PC-9 (cell line): ENCODE results near the gene SMIM21. TPM values are rescaled to one million over a fixed set of nuclear protein-coding genes. Genes with fewer than 3 reads are reported as not detected.

ENCODE experiments used
- BruUV-seq: library from RNA; stranded (reverse); fragments of 400-500 nt; replicated peaks from 2 replicates; lab custom pipeline; 2021; lab: Mats Ljungman, UMichigan
- CTCF ChIA-PET: fragments of 300-600 bp; sonication (Branson Sonifier 250); formaldehyde crosslinking; loops from one replicate; lab custom pipeline; 2022; ENCODE audit warnings: antibody characterized with exemption; lab: Charles Lee
- POLR2A ChIA-PET: fragments of 300-600 bp; sonication (Branson Sonifier 250); formaldehyde crosslinking; loops from one replicate; lab custom pipeline; 2022; ENCODE audit warnings: antibody characterized with exemption; ENCODE audit not compliant: unreplicated experiment; lab: Charles Lee
- DNase-seq, 2 experiments: peaks; one replicate each; pipeline versions ENCODE4 v3.0.0 to v3.0.0-alpha.2; 2015 to 2022; ENCODE audit warnings: mixed read lengths in 1 of 2
- H2AFZ ChIP-seq: fragments of 200-600 bp; sonication (generic); 2 replicates; pipeline ENCODE4 v1.8.1; 2017; ENCODE audit warnings: antibody characterized with exemption
- H3F3A ChIP-seq: fragments of 200-600 bp; sonication (generic); 2 replicates; pipeline ENCODE4 v1.8.1; 2017; ENCODE audit warnings: antibody characterized with exemption, mild to moderate bottlenecking, low read depth; ENCODE audit not compliant: insufficient read depth
- H3K27ac ChIP-seq: fragments of 200-600 bp; sonication (generic); 2 replicates; pipeline ENCODE4 v1.6.1; 2016; ENCODE audit warnings: mixed run types
- H3K27me3 ChIP-seq: fragments of 200-600 bp; sonication (generic); 2 replicates; pipeline ENCODE4 v1.6.1; 2016; ENCODE audit warnings: low read depth, mixed run types; ENCODE audit not compliant: insufficient read depth
- H3K36me3 ChIP-seq: fragments of 200-600 bp; sonication (generic); 2 replicates; pipeline ENCODE4 v1.6.1; 2016; ENCODE audit warnings: low read depth, mixed run types
- H3K4me1 ChIP-seq: fragments of 200-600 bp; sonication (generic); replicated peaks from 2 replicates; pipeline ENCODE4 v1.6.1; 2016; ENCODE audit warnings: mixed run types; ENCODE audit not compliant: insufficient read depth
- H3K4me2 ChIP-seq: fragments of 200-600 bp; sonication (generic); 2 replicates; pipeline ENCODE4 v1.6.1; 2017; ENCODE audit warnings: mixed run types
- H3K4me3 ChIP-seq: fragments of 200-600 bp; sonication (generic); 2 replicates; pipeline ENCODE4 v1.6.1; 2016; ENCODE audit warnings: mixed run types
- H3K79me2 ChIP-seq: fragments of 200-600 bp; sonication (generic); 2 replicates; pipeline ENCODE4 v1.6.1; 2017; ENCODE audit warnings: low read depth, mixed run types
- H3K9me2 ChIP-seq: fragments of 200-600 bp; sonication (generic); 2 replicates; pipeline ENCODE4 v1.8.1; 2017; ENCODE audit warnings: mild to moderate bottlenecking; ENCODE audit not compliant: insufficient read depth
- H3K9me3 ChIP-seq: fragments of 200-600 bp; sonication (generic); 2 replicates; pipeline ENCODE4 v1.8.1; 2016; ENCODE audit warnings: low read depth; ENCODE audit not compliant: insufficient read depth
- H4K20me1 ChIP-seq: fragments of 200-600 bp; sonication (generic); 2 replicates; pipeline ENCODE4 v1.8.1; 2017; ENCODE audit not compliant: insufficient read depth
- EZH2 ChIP-seq: fragments of 200-600 bp; sonication (generic); IDR thresholded peaks from 2 replicates; pipeline ENCODE4 v1.8.0; 2017; ENCODE audit warnings: antibody characterized with exemption, low read depth
- intact Hi-C: fragments of 100-400 bp; cut with micrococcal nuclease; formaldehyde crosslinking; loops from one replicate; pipeline ENCODE4 v1.10.0; 2022; ENCODE audit not compliant: unreplicated experiment
- total RNA-seq: library from RNA; stranded (reverse); gene quantifications from 2 replicates; pipeline ENCODE4 v1.2.3, GENCODE V29; 2021
- TF ChIP-seq, protein P1 (sequence below): fragments of 200-600 bp; sonication (generic); conservative IDR thresholded peaks from 2 replicates; pipeline ENCODE4 v1.6.1; 2017; ENCODE audit warnings: mixed run types, antibody characterized with exemption, mild to moderate bottlenecking, moderate library complexity

The SMIM21 gene
- total RNA-seq, 1 experiment from 2014 or later = not detected

GRCh38 chr18:75407468-75408437 is 19.8 kb downstream of the SMIM21 start:
- no peak overlapping the region for H3K27ac ChIP-seq
- no peak for DNase-seq
- BruUV-seq = no TSS peak
- H3K36me3 ChIP-seq = no peaks in the 10 kb centered on the region
- TF ChIP-seq, protein P1, sequence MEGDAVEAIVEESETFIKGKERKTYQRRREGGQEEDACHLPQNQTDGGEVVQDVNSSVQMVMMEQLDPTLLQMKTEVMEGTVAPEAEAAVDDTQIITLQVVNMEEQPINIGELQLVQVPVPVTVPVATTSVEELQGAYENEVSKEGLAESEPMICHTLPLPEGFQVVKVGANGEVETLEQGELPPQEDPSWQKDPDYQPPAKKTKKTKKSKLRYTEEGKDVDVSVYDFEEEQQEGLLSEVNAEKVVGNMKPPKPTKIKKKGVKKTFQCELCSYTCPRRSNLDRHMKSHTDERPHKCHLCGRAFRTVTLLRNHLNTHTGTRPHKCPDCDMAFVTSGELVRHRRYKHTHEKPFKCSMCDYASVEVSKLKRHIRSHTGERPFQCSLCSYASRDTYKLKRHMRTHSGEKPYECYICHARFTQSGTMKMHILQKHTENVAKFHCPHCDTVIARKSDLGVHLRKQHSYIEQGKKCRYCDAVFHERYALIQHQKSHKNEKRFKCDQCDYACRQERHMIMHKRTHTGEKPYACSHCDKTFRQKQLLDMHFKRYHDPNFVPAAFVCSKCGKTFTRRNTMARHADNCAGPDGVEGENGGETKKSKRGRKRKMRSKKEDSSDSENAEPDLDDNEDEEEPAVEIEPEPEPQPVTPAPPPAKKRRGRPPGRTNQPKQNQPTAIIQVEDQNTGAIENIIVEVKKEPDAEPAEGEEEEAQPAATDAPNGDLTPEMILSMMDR = no peak
- no peak for TF ChIP-seq EZH2
- H3K27me3 ChIP-seq = peaks cover 53% of the 10 kb centered on the region
- no peak overlapping the region for H3K4me3 ChIP-seq
- ChIA-PET CTCF (no interaction called here), POLR2A (no interaction called here)
- no peaks in the 10 kb centered on the region for H4K20me1 ChIP-seq
- H3K9me2 ChIP-seq = no peaks in the 10 kb centered on the region
- 0 out of 2 replicates have a peak, but pooled peaks cover 2% of the 10 kb centered on the region for H3K9me3 ChIP-seq
- no peak overlapping the region for H3K4me2 ChIP-seq
- intact Hi-C loops = no loop called here
- no peak overlapping the region for H2AFZ ChIP-seq
- H3K79me2 ChIP-seq = no peaks in the 10 kb centered on the region
- no peaks in the 10 kb centered on the region for H3K4me1 ChIP-seq
- no peaks in the 10 kb centered on the region for H3F3A ChIP-seq

DNA sequence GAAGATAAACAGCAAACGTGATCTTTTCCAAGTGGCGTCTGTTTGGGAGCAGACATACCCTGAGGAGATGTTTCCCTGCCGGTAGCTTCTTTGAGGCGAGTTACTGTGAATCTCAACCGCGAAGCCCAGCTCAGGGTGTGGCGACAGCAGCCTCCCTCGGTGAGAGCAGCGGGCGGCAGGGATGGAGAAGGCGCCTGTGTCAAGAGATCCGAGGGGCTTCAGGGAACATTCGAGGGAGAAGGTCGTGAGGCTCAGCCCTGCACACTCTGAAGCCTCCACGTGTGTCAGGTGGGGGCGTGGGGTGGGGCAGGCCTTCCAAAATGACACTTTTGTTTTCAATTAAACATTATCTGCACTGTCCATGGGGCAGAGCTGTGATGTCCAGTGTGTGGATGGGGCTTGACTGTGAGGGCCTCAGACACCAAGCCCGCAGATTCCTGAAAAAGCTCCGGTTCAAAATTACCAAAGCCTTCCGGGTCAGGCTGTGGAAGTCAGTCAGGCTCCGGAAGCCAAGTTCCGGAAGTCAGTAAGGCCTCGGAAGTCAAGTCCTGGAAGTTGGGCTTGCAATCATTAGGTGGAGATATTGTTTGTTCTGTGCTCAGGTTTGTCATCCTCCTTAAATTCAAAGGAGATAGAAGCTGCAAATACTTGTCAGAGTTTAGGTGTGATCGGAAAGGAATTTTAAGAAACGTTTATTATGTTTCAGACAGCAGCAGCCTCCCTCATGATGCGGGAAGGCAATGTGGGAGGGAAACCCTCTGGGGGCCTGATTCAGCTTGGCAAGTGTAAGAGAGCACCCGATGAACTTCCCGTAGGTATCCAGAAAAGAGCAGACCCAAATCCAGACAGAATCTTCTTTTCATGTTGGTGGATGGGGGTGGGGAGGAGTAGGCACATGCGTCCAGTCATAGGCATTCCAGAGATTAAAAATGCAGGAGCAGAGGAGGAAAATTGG is 20.7 kb downstream of the SMIM21 start:
- peaks cover 2% of the 10 kb centered on the region; the same call in 1 of the 2 replicates for H3K9me3 ChIP-seq
- H3K4me3 ChIP-seq = no peak overlapping the region
- H3K27ac ChIP-seq = no peak overlapping the region
- H3K27me3 ChIP-seq = peaks cover 49% of the 10 kb centered on the region
- H4K20me1 ChIP-seq = no peaks in the 10 kb centered on the region; the same call in 1 of the 2 replicates
- no peaks in the 10 kb centered on the region for H3K79me2 ChIP-seq
- TF ChIP-seq EZH2 = no peak
- TF ChIP-seq, protein P1 = no peak
- DNase-seq = no peak
- H3F3A ChIP-seq = no peaks in the 10 kb centered on the region
- H3K4me1 ChIP-seq = no peaks in the 10 kb centered on the region
- H2AFZ ChIP-seq = no peak overlapping the region
- no TSS peak for BruUV-seq
- ChIA-PET POLR2A (no interaction called here), CTCF (no interaction called here)
- intact Hi-C loops = no loop called here
- H3K4me2 ChIP-seq = no peak overlapping the region
- no peaks in the 10 kb centered on the region for H3K9me2 ChIP-seq
- H3K36me3 ChIP-seq = no peaks in the 10 kb centered on the region

- H3K27ac ChIP-seq = no peak overlapping the region
- H3K79me2 ChIP-seq = no peaks in the 10 kb centered on the region
- H3K36me3 ChIP-seq = no peaks in the 10 kb centered on the region
- no peak overlapping the region for H3K4me2 ChIP-seq
- no peak overlapping the region for H3K4me3 ChIP-seq
- H3K9me2 ChIP-seq = no peaks in the 10 kb centered on the region
- no peak for DNase-seq
- H3F3A ChIP-seq = no peaks in the 10 kb centered on the region
- no peak overlapping the region for H2AFZ ChIP-seq
- no TSS peak for BruUV-seq
- peaks cover 2% of the 10 kb centered on the region; the same call in 1 of the 2 replicates for H3K9me3 ChIP-seq
- H4K20me1 ChIP-seq = no peaks in the 10 kb centered on the region; the same call in 1 of the 2 replicates
- TF ChIP-seq, protein P1 = no peak
- TF ChIP-seq EZH2 = no peak
- ChIA-PET CTCF (no interaction called here), POLR2A (no interaction called here)
- intact Hi-C loops = no loop called here
- H3K27me3 ChIP-seq = peaks cover 38% of the 10 kb centered on the region
- H3K4me1 ChIP-seq = no peaks in the 10 kb centered on the region
Measured at GRCh38 chr18:75405351-75405750, 22.2 kb downstream of the SMIM21 start.
